HL-60 (cell line): ENCODE results near the gene MED15.

Source experiments
- DNase-seq, 2 experiments: peaks; one replicate each; pipeline ENCODE4 v3.0.0-alpha.2; 2010 to 2020; ENCODE audit warnings: low read depth in 1 of 2, low spot score in 1 of 2
- H3K27ac ChIP-seq: fragments of 250-450 bp; sonication (Bioruptor Pico); replicated peaks from 2 replicates; pipeline ENCODE4 v1.5.1; 2020; ENCODE audit warnings: mild to moderate bottlenecking, moderate library complexity
- H3K27me3 ChIP-seq: fragments of 250-450 bp; sonication (Bioruptor Pico); 2 replicates; pipeline ENCODE4 v1.5.1; 2021; ENCODE audit warnings: mild to moderate bottlenecking, moderate library complexity; ENCODE audit not compliant: insufficient read depth, poor library complexity, severe bottlenecking
- H3K4me3 ChIP-seq: replicated peaks from 2 replicates; pipeline ENCODE4 v1.5.1; 2011; ENCODE audit warnings: mild to moderate bottlenecking, control low read depth, low read length; ENCODE audit not compliant: insufficient read depth
- CTCF ChIP-seq: IDR thresholded peaks from one replicate; pipeline ENCODE4 v1.5.1; 2011; ENCODE audit warnings: low read length, control low read depth, inconsistent platforms; ENCODE audit not compliant: insufficient read depth
- GABPA ChIP-seq: IDR thresholded peaks from 2 replicates; pipeline ENCODE4 v1.6.1; 2012; ENCODE audit warnings: low read depth
- POLR2AphosphoS5 ChIP-seq: IDR thresholded peaks from 2 replicates; pipeline ENCODE4 v1.6.1; 2012; ENCODE audit warnings: low read depth
- SPI1 ChIP-seq: IDR thresholded peaks from 2 replicates; pipeline ENCODE4 v1.6.1; 2012; ENCODE audit warnings: low read depth, mild to moderate bottlenecking, borderline replicate concordance
- TF ChIP-seq, protein P1 (sequence below): IDR thresholded peaks from 2 replicates; pipeline ENCODE4 v1.6.1; 2012; ENCODE audit warnings: low read depth; ENCODE audit not compliant: insufficient replicate concordance

Gene MED15

DNA sequence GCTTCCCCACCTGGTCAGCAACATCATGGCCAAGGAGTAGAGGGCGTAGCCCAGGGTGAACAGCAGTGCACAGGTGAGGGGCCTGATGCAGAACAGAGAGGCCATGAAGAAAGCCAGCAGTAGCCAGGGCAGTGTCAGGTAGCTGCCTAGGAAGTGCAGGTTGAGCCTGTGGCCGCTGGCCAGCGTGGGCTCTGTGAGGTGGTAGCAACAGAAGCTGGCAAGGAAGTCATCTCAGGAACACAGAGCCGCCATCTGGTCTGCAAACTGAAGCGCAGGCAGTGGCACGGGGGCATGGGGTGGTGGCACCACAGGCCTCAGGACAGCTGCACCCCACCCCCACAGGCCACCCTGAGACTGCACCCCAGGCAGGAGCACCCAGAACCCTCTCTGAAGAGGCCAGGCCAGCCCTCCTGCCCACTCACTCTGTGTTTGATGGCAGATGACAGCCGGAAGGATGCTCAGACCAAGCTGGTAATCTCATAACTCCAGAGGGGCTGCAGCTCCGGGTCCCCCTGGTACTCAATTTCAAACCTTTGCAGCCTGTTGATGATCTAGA is 95.3 kb downstream of the MED15 start:
- TF ChIP-seq, protein P1, sequence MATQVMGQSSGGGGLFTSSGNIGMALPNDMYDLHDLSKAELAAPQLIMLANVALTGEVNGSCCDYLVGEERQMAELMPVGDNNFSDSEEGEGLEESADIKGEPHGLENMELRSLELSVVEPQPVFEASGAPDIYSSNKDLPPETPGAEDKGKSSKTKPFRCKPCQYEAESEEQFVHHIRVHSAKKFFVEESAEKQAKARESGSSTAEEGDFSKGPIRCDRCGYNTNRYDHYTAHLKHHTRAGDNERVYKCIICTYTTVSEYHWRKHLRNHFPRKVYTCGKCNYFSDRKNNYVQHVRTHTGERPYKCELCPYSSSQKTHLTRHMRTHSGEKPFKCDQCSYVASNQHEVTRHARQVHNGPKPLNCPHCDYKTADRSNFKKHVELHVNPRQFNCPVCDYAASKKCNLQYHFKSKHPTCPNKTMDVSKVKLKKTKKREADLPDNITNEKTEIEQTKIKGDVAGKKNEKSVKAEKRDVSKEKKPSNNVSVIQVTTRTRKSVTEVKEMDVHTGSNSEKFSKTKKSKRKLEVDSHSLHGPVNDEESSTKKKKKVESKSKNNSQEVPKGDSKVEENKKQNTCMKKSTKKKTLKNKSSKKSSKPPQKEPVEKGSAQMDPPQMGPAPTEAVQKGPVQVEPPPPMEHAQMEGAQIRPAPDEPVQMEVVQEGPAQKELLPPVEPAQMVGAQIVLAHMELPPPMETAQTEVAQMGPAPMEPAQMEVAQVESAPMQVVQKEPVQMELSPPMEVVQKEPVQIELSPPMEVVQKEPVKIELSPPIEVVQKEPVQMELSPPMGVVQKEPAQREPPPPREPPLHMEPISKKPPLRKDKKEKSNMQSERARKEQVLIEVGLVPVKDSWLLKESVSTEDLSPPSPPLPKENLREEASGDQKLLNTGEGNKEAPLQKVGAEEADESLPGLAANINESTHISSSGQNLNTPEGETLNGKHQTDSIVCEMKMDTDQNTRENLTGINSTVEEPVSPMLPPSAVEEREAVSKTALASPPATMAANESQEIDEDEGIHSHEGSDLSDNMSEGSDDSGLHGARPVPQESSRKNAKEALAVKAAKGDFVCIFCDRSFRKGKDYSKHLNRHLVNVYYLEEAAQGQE = no peak
- TF ChIP-seq CTCF (no peak), GABPA (no peak)
- no peak overlapping the region for H3K27ac ChIP-seq
- no peak overlapping the region for H3K4me3 ChIP-seq
- no peak for DNase-seq
- peaks cover 8% of the 10 kb centered on the region for H3K27me3 ChIP-seq

DNA sequence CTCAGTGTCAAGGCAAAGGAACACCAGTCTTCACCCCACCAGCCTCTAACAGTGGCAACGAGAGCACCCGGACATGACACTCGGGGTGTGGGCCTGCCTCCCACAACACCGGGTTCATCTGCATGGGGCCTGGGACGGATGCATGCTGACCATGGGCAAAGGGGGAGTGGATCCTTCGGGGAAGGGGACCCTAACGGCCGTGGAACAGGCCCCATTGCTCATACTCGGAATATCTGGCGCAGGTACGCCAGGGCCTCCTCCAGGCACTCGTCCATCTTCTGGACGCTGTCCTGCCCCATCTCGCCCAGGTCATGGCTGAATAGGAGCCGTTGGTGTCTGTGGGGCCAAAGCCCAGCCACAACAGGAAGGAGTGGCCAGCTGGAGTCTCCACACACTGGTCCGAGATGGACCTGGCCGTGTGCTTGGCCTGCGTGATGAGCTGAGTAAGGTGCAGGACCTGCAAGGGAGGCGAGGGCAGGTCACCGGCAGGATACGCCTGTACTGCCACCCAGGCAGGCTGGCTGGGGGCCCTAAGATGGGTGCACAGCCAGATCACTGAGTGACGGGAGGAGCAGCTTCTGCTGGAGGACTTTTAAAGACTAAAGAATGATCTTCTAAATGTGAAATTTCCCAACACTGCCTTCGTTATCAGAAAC is 96.8 kb downstream of the MED15 start:
- H3K27me3 ChIP-seq = peaks cover 8% of the 10 kb centered on the region
- no peak overlapping the region for H3K4me3 ChIP-seq
- no peak for DNase-seq
- no peak for TF ChIP-seq GABPA
- TF ChIP-seq POLR2AphosphoS5 = no peak
- no peak for TF ChIP-seq CTCF
- no peak for TF ChIP-seq SPI1
- TF ChIP-seq, protein P1 = no peak
- no peak overlapping the region for H3K27ac ChIP-seq

GRCh38 chr22:20604776-20605221 is 97.4 kb downstream of the MED15 start:
- Histone ChIP-seq H3K4me3 (no peak overlapping the region), H3K27me3 (peaks cover 8% of the 10 kb centered on the region), H3K27ac (no peak overlapping the region)
- TF ChIP-seq CTCF (no peak), POLR2AphosphoS5 (no peak), GABPA (no peak)
- DNase-seq = no peak

- Histone ChIP-seq H3K27ac (no peak overlapping the region), H3K4me3 (no peak overlapping the region), H3K27me3 (peaks cover 8% of the 10 kb centered on the region)
- no peak for DNase-seq
- TF ChIP-seq, protein P1 = no peak
- TF ChIP-seq POLR2AphosphoS5 (no peak), SPI1 (no peak), CTCF (no peak), GABPA (no peak)
These were observed 97.9 kb downstream of the MED15 start for GRCh38 chr22:20605328-20605727.
